A549 (cell line): ENCODE results near the gene SLC22A14.

Source experiments
- CHD2 ChIP-seq: fragments of 150-350 bp; IDR thresholded peaks from 2 replicates; pipeline ENCODE4 v1.6.1; 2014; ENCODE audit warnings: low read length; ENCODE audit not compliant: partially characterized antibody
- CTCF ChIP-seq: fragments of >200 bp; sonication (Bioruptor Twin); formaldehyde crosslinking; IDR thresholded peaks from 3 replicates; pipeline ENCODE4 v1.5.1; 2016
- ELK1 ChIP-seq: fragments of 150-350 bp; IDR thresholded peaks from 2 replicates; pipeline ENCODE4 v1.6.1; 2014; ENCODE audit warnings: low read depth, mild to moderate bottlenecking, low read length
- FOSL2 ChIP-seq, 2 experiments: fragments of 450-650 bp in 1 of 2; fragments of >200 bp in 1 of 2; sonication (Bioruptor Twin) in 1 of 2; formaldehyde crosslinking; IDR thresholded peaks; 2 replicates each; pipeline versions ENCODE4 v1.5.0 to v1.6.1; 2016 to 2020; ENCODE audit warnings: mild to moderate bottlenecking in 1 of 2, moderate library complexity in 1 of 2
- GATA3 ChIP-seq: IDR thresholded peaks from 2 replicates; pipeline ENCODE4 v1.6.1; 2012; ENCODE audit warnings: borderline replicate concordance
- HMGXB4 ChIP-seq: fragments of 250-450 bp; sonication (Bioruptor Pico); IDR thresholded peaks from 2 replicates; pipeline ENCODE4 v1.5.0; 2021; ENCODE audit warnings: mild to moderate bottlenecking, moderate library complexity, borderline replicate concordance
- KDM1A ChIP-seq: fragments of 200-600 bp; sonication (generic); IDR thresholded peaks from 2 replicates; pipeline ENCODE4 v1.6.1; 2016; ENCODE audit warnings: low read depth, mild to moderate bottlenecking
- MAX ChIP-seq: IDR thresholded peaks from 2 replicates; pipeline ENCODE4 v1.6.1; 2012
- POLR2A ChIP-seq: IDR thresholded peaks from 2 replicates; pipeline ENCODE4 v1.6.1; 2012; ENCODE audit warnings: mild to moderate bottlenecking, low read length
- RAD21 ChIP-seq, 2 experiments: fragments of >200 bp in 1 of 2; sonication (Bioruptor Twin) in 1 of 2; formaldehyde crosslinking in 1 of 2; IDR thresholded peaks in 1 of 2; conservative IDR thresholded peaks in 1 of 2; 2 replicates in 1 of 2; 3 replicates in 1 of 2; pipeline ENCODE4 v1.6.1; 2012 to 2018; ENCODE audit warnings: inconsistent platforms in 1 of 2
- RFX5 ChIP-seq: fragments of 450-650 bp; IDR thresholded peaks from 2 replicates; pipeline ENCODE4 v1.7.1; 2014; ENCODE audit warnings: antibody characterized with exemption, mild to moderate bottlenecking, moderate library complexity
- RNF2 ChIP-seq: fragments of 200-600 bp; sonication (generic); IDR thresholded peaks from 2 replicates; pipeline ENCODE4 v1.6.1; 2016; ENCODE audit warnings: low read depth, mild to moderate bottlenecking, antibody characterized with exemption, moderate library complexity, borderline replicate concordance
- SREBF2 ChIP-seq: fragments of 450-650 bp; IDR thresholded peaks from 2 replicates; pipeline ENCODE4 v1.6.1; 2014; ENCODE audit warnings: mild to moderate bottlenecking, moderate library complexity

GRCh38 chr3:38311476-38311875 lies 29.4 kb downstream of the SLC22A14 start:
- TF ChIP-seq POLR2A (no peak), RFX5 (no peak), CTCF (no peak), KDM1A (no peak), HMGXB4 (CRISPR knock-in tag) (no peak), SREBF2 (no peak), MAX (no peak), RAD21 (conservative IDR thresholded peaks at IDR 0.05 in 1 of 2, IDR thresholded peaks at IDR 0.05 in 1 of 2) (no peak), CHD2 (no peak), RNF2 (no peak), GATA3 (no peak), FOSL2 (IDR thresholded peaks at IDR 0.05) (no peak), FOSL2 (CRISPR knock-in tag; IDR thresholded peaks at IDR 0.05) (no peak), ELK1 (no peak)
